K562 treated with DMSO at 1 percent for 24 hours (cell line): Measurements from ENCODE around the gene AHCTF1. TPM values are rescaled to one million over a fixed set of nuclear protein-coding genes. Genes with fewer than 3 reads are reported as not detected.

ENCODE experiments used
- total RNA-seq: library from RNA; unstranded; fragments of 300-600 nt; gene quantifications from 2 replicates; pipeline ENCODE4 v1.2.3, GENCODE V29; 2022; ENCODE audit warnings: low read depth; ENCODE audit not compliant: insufficient read depth

The AHCTF1 gene, protein sequence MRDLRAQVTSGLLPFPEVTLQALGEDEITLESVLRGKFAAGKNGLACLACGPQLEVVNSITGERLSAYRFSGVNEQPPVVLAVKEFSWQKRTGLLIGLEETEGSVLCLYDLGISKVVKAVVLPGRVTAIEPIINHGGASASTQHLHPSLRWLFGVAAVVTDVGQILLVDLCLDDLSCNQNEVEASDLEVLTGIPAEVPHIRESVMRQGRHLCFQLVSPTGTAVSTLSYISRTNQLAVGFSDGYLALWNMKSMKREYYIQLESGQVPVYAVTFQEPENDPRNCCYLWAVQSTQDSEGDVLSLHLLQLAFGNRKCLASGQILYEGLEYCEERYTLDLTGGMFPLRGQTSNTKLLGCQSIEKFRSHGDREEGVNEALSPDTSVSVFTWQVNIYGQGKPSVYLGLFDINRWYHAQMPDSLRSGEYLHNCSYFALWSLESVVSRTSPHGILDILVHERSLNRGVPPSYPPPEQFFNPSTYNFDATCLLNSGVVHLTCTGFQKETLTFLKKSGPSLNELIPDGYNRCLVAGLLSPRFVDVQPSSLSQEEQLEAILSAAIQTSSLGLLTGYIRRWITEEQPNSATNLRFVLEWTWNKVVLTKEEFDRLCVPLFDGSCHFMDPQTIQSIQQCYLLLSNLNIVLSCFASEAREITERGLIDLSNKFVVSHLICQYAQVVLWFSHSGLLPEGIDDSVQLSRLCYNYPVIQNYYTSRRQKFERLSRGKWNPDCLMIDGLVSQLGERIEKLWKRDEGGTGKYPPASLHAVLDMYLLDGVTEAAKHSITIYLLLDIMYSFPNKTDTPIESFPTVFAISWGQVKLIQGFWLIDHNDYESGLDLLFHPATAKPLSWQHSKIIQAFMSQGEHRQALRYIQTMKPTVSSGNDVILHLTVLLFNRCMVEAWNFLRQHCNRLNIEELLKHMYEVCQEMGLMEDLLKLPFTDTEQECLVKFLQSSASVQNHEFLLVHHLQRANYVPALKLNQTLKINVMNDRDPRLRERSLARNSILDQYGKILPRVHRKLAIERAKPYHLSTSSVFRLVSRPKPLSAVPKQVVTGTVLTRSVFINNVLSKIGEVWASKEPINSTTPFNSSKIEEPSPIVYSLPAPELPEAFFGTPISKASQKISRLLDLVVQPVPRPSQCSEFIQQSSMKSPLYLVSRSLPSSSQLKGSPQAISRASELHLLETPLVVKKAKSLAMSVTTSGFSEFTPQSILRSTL (N-terminal part only)
- 14.9 and 17.9 TPM in 2 replicates for total RNA-seq

DNA sequence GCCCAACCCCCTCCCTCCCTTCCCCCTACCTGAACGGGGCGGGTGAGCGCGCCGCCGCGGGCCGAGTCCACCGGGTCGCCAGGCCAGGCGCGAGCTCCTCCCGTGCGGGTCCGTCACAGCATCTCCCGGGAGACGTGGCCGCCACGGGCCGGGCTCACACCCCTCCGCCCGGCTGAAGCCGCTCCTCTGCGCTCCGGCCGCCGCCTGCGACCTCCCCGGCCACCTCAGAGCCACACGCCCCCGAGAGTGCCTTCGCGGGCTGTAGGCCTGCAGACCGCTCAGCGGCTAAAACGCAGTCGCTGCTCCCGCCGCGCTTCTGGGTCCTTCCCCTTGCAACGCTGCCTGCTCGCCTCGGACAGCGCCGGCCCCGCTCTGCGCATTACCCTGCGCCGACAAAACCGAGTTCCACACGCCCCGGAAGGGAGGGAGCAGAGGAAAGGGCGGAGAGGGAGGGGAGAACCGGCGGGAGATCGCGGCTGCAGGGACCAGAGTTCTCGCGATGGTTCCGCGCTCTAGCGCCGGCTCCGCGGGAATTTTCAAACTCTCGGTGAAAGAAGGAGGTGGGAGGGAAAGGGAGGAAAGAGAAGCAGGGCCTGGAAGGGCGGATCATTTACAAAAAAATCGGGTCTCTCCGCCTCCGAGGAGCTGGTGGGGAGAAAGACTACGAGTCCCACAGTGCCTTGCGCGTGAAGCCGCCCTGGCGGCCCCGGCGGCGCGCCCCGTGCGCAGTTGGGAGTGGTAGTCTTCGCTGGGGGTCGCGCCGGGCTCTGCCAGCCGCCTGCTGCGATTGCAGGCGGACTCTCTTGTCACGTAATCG, at the start of gene AHCTF1:
TSS of gene AHCTF1 (minus strand) at position 400 of the 817 bp plus-strand sequence. CDS start 13,578 bp downstream, outside the sequence.

Other genes starting within 250 kb of the AHCTF1 start
- gene SCCPDH, start 207.5 kb downstream of the AHCTF1 start, total RNA-seq: 33.3 and 37.1 TPM in 2 replicates
- 6.6 and 8.3 TPM in 2 replicates for gene ZNF695, start 76.1 kb upstream of the AHCTF1 start, total RNA-seq
- gene ZNF670, start 146.9 kb upstream of the AHCTF1 start, total RNA-seq: 2.7 and 4.0 TPM in 2 replicates
- gene ZNF669, start 172.4 kb upstream of the AHCTF1 start, total RNA-seq: 6.2 and 7.1 TPM in 2 replicates
- 10.9 and 16.5 TPM in 2 replicates for gene ZNF124, start 240.1 kb upstream of the AHCTF1 start, total RNA-seq